MM.1S (cell line): ENCODE results near the gene ARHGEF6.

ENCODE experiments used
- CTCF ChIP-seq: fragments of 300-600 bp; sonication (generic); IDR thresholded peaks from 2 replicates; pipeline ENCODE4 v1.5.1; 2016; ENCODE audit warnings: antibody characterized with exemption, low read length, mixed read lengths
- EZH2 ChIP-seq: fragments of 300-600 bp; sonication (generic); optimal IDR thresholded peaks from 2 replicates; pipeline ENCODE3; 2017; ENCODE audit warnings: low read depth, mild to moderate bottlenecking, antibody characterized with exemption, low read length, mixed read lengths
- EZH2phosphoT487 ChIP-seq: fragments of 300-600 bp; sonication (generic); IDR thresholded peaks from 2 replicates; pipeline ENCODE4 v1.6.1; 2018; ENCODE audit warnings: antibody characterized with exemption, low read length

DNA sequence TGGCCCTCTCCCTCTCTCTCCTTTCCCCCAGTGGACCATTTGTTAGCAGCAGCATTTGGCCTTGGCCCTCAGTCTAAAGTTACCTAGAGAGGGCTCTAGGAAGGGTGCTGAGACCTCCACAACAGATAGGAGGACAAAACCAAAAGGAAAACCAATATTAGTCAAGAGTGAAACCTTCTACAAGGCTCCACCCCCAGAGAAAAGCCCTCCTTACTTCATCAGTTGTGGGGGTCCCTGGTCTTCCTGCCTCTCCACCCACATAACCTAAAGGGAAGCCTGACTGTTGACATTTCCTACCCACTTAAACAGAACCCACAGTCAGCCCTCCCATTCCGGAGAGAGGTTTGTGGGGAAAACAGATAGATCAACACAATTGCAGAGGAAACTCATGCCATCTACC lies 137.5 kb downstream of the ARHGEF6 start:
- TF ChIP-seq CTCF (no peak), EZH2 (no peak), EZH2phosphoT487 (no peak)
